H9 (cell line): ENCODE results near the gene ASH1L. TPM values are rescaled to one million over a fixed set of nuclear protein-coding genes. Genes with fewer than 3 reads are reported as not detected.

Experiments
- DNase-seq: peaks from one replicate; pipeline ENCODE4 v3.0.0-alpha.2; 2017
- H2AFZ ChIP-seq: one replicate; pipeline ENCODE4 v1.6.1; 2013; ENCODE audit warnings: mild to moderate bottlenecking, low read length, control low read depth, moderate library complexity
- H2AK5ac ChIP-seq: 2 replicates; pipeline ENCODE4 v1.6.1; 2013; ENCODE audit warnings: low read length, control low read depth, mixed read lengths; ENCODE audit not compliant: insufficient read length
- H2BK120ac ChIP-seq: one replicate; pipeline ENCODE4 v1.6.1; 2013; ENCODE audit warnings: low read depth, mild to moderate bottlenecking, low read length, control low read depth, inconsistent platforms; ENCODE audit not compliant: poor library complexity, severe bottlenecking
- H2BK12ac ChIP-seq: 2 replicates; pipeline ENCODE4 v1.6.1; 2013; ENCODE audit warnings: low read length, control low read depth, mixed read lengths, low read depth; ENCODE audit not compliant: insufficient read length
- H2BK15ac ChIP-seq: 2 replicates; pipeline ENCODE4 v1.6.1; 2013; ENCODE audit warnings: low read depth, low read length, control low read depth
- H2BK20ac ChIP-seq: one replicate; pipeline ENCODE4 v1.6.1; 2013; ENCODE audit warnings: low read depth, mild to moderate bottlenecking, low read length, control low read depth, inconsistent platforms; ENCODE audit not compliant: poor library complexity, severe bottlenecking
- H2BK5ac ChIP-seq: 2 replicates; pipeline ENCODE4 v1.6.1; 2013; ENCODE audit warnings: low read length, control low read depth, mixed read lengths; ENCODE audit not compliant: insufficient read length
- H3K14ac ChIP-seq: 2 replicates; pipeline ENCODE4 v1.6.1; 2013; ENCODE audit warnings: low read length, control low read depth; ENCODE audit not compliant: insufficient read depth
- H3K18ac ChIP-seq: 2 replicates; pipeline ENCODE4 v1.6.1; 2013; ENCODE audit warnings: low read depth, mild to moderate bottlenecking, mixed read lengths, low read length, control low read depth; ENCODE audit not compliant: insufficient read length
- H3K23ac ChIP-seq: 2 replicates; pipeline ENCODE4 v1.6.1; 2013; ENCODE audit warnings: low read length, control low read depth, mixed read lengths, low read depth; ENCODE audit not compliant: insufficient read length
- H3K23me2 ChIP-seq: 2 replicates; pipeline ENCODE4 v1.6.1; 2013; ENCODE audit warnings: low read depth, mild to moderate bottlenecking, mixed read lengths, low read length, control low read depth; ENCODE audit not compliant: insufficient read length, poor library complexity, severe bottlenecking
- H3K27ac ChIP-seq: 2 replicates; pipeline ENCODE4 v1.5.1; 2013; ENCODE audit warnings: low read length, control low read depth, mixed read lengths, low read depth; ENCODE audit not compliant: insufficient read length
- H3K27me3 ChIP-seq: 2 replicates; pipeline ENCODE4 v1.6.1; 2013; ENCODE audit warnings: low read length, control low read depth, inconsistent platforms; ENCODE audit not compliant: insufficient read depth
- H3K4ac ChIP-seq: 2 replicates; pipeline ENCODE4 v1.6.1; 2013; ENCODE audit warnings: low read depth, mild to moderate bottlenecking, control low read depth, inconsistent platforms, low read length, moderate library complexity
- H3K4me1 ChIP-seq: 2 replicates; pipeline ENCODE4 v1.6.1; 2013; ENCODE audit warnings: low read length, control low read depth, inconsistent platforms; ENCODE audit not compliant: insufficient read depth
- H3K4me2 ChIP-seq: 2 replicates; pipeline ENCODE4 v1.6.1; 2013; ENCODE audit warnings: low read length, control low read depth, mixed read lengths; ENCODE audit not compliant: insufficient read length, insufficient read depth
- H3K56ac ChIP-seq: 2 replicates; pipeline ENCODE4 v1.6.1; 2013; ENCODE audit warnings: low read depth, mild to moderate bottlenecking, mixed read lengths, low read length, control low read depth; ENCODE audit not compliant: insufficient read length
- H3K79me1 ChIP-seq: 2 replicates; pipeline ENCODE4 v1.6.1; 2013; ENCODE audit warnings: low read depth, mild to moderate bottlenecking, moderate library complexity, low read length, control low read depth, inconsistent platforms; ENCODE audit not compliant: insufficient read depth, poor library complexity, severe bottlenecking
- H3K79me2 ChIP-seq: 2 replicates; pipeline ENCODE4 v1.6.1; 2013; ENCODE audit warnings: low read length, control low read depth, inconsistent platforms; ENCODE audit not compliant: insufficient read depth
- H3K9ac ChIP-seq: 2 replicates; pipeline ENCODE4 v1.6.1; 2013; ENCODE audit warnings: low read length, control low read depth, mixed read lengths; ENCODE audit not compliant: insufficient read length; ENCODE audit errors: extremely low read depth
- H3K9me3 ChIP-seq: one replicate; pipeline ENCODE4 v1.6.1; 2013; ENCODE audit warnings: low read depth, low read length, inconsistent platforms; ENCODE audit not compliant: control insufficient read depth
- H3T11ph ChIP-seq: one replicate; pipeline ENCODE4 v1.6.1; 2013; ENCODE audit warnings: mild to moderate bottlenecking, low read length, control low read depth, inconsistent platforms
- H4K20me1 ChIP-seq: one replicate; pipeline ENCODE4 v1.6.1; 2013; ENCODE audit not compliant: control insufficient read depth, insufficient read length, insufficient read depth
- H4K5ac ChIP-seq: 2 replicates; pipeline ENCODE4 v1.6.1; 2013; ENCODE audit warnings: low read depth, mild to moderate bottlenecking, mixed read lengths, low read length, control low read depth; ENCODE audit not compliant: insufficient read length
- H4K8ac ChIP-seq: replicated peaks from 2 replicates; pipeline ENCODE4 v1.6.1; 2013; ENCODE audit warnings: low read length, control low read depth, mixed read lengths, low read depth; ENCODE audit not compliant: insufficient read length
- H4K91ac ChIP-seq: 2 replicates; pipeline ENCODE4 v1.6.1; 2013; ENCODE audit warnings: low read depth, mild to moderate bottlenecking, moderate library complexity, mixed read lengths, low read length, control low read depth; ENCODE audit not compliant: insufficient read length
- H3K27ac Mint-ChIP-seq, 3 experiments: 2 replicates in 2 of 3; 3 replicates in 1 of 3; pipeline ENCODE4 v1.8.0; 2020 to 2021; ENCODE audit warnings: mixed read lengths in 3 of 3, mild to moderate bottlenecking in 1 of 3, moderate library complexity in 1 of 3
- H3K27me3 Mint-ChIP-seq: 2 replicates; pipeline ENCODE4 v1.8.0; 2021; ENCODE audit warnings: low read depth, mild to moderate bottlenecking, moderate library complexity, mixed read lengths
- H3K36me3 Mint-ChIP-seq, 3 experiments: 2 replicates in 2 of 3; 3 replicates in 1 of 3; pipeline ENCODE4 v1.8.0; 2020 to 2021; ENCODE audit warnings: low read depth in 3 of 3, mixed read lengths in 3 of 3; ENCODE audit not compliant: insufficient read depth in 1 of 3
- H3K4me1 Mint-ChIP-seq, 2 experiments: 2 replicates each; pipeline ENCODE4 v1.8.0; 2020; ENCODE audit warnings: mixed read lengths in 2 of 2
- H3K4me3 Mint-ChIP-seq, 2 experiments: 2 replicates in 1 of 2; 3 replicates in 1 of 2; pipeline ENCODE4 v1.8.0; 2020 to 2021; ENCODE audit warnings: mild to moderate bottlenecking in 2 of 2, mixed read lengths in 2 of 2, moderate library complexity in 1 of 2
- H3K9me3 Mint-ChIP-seq, 2 experiments: 2 replicates in 1 of 2; 3 replicates in 1 of 2; pipeline ENCODE4 v1.8.0; 2020; ENCODE audit warnings: mild to moderate bottlenecking in 2 of 2, mixed read lengths in 2 of 2, moderate library complexity in 1 of 2
- CTCF ChIP-seq: fragments of 200-600 bp; sonication (generic); conservative IDR thresholded peaks from 3 replicates; pipeline ENCODE4 v1.8.0; 2021; ENCODE audit warnings: antibody characterized with exemption, mild to moderate bottlenecking
- WGBS: extraction: QIAGEN DNeasy Blood & Tissue Kit; methylation state at CpG from one replicate; pipeline ENCODE4 v1.1.7; 2013; ENCODE audit warnings: missing lambda C conversion rate, low lambda C conversion rate, mixed read lengths; ENCODE audit not compliant: insufficient read length; ENCODE audit errors: extremely low coverage; 5-methylcytosine and 5-hydroxymethylcytosine counted together
- total RNA-seq: library from RNA; stranded (reverse); gene quantifications from 2 replicates; pipeline ENCODE4 v1.2.1, GENCODE V29; 2021

ASH1L gene
- total RNA-seq, 1 experiment from 2014 or later: 32.8 TPM

GRCh38 chr1:155321639-155322503 is 240.7 kb downstream of the ASH1L start:
- no peak overlapping the region for H3K9ac ChIP-seq
- peak; percentile 48 for DNase-seq
- H3K9me3 Mint-ChIP-seq: no peaks in the 10 kb centered on the region

More at GRCh38 chr1:155321639-155322503, 240.7 kb downstream of the ASH1L start:
- Histone ChIP-seq H3K4me2 (peak overlapping the region; percentile 68), H3K27me3 (no peaks in the 10 kb centered on the region), H2BK15ac (no peak overlapping the region), H3K23ac (no peak overlapping the region), H2AK5ac (no peak overlapping the region), H2AFZ (no peak overlapping the region), H3K4me1 (peaks cover 2% of the 10 kb centered on the region; the same call in 1 of the 2 replicates), H4K20me1 (no peaks in the 10 kb centered on the region), H2BK120ac (no peak overlapping the region), H3K9me3 (no peaks in the 10 kb centered on the region), H2BK5ac (no peak overlapping the region), H3T11ph (no peak overlapping the region), H3K27ac (no peak overlapping the region), H3K23me2 (peaks cover 31% of the 10 kb centered on the region), H3K79me1 (no peaks in the 10 kb centered on the region), H3K14ac (no peak overlapping the region; the same call in 1 of the 2 replicates), H4K5ac (no peak overlapping the region), H2BK20ac (no peak overlapping the region), H3K79me2 (no peaks in the 10 kb centered on the region), H2BK12ac (no peak overlapping the region), H3K18ac (no peak overlapping the region), H3K56ac (no peak overlapping the region), H4K8ac (no peak overlapping the region), H4K91ac (no peak overlapping the region), H3K4ac (no peak overlapping the region)
- H3K27me3 Mint-ChIP-seq: no peaks in the 10 kb centered on the region; the same call in none of the 2 replicates
- no peak for TF ChIP-seq CTCF
- peak overlapping the region in 1 of 3 experiments; percentile 59; a peak in 1 of 7 replicates for H3K27ac Mint-ChIP-seq
- no CpG with 5 or more reads among the region's 27 CpGs for WGBS
- peaks cover 40 to 42% of the 10 kb centered on the region in 2 experiments for H3K4me1 Mint-ChIP-seq
- peak overlapping the region; percentile 86 to 93 for H3K4me3 Mint-ChIP-seq
- peaks cover 11 to 34% (median 27%) of the 10 kb centered on the region in 3 experiments; a peak in 6 of 7 replicates for H3K36me3 Mint-ChIP-seq
